Uterus (tissue), 2 donors: Measurements from ENCODE around the gene LMAN1L.

Experiments used
- CTCF ChIP-seq, 4 experiments: fragments of 200-600 bp in 2 of 4; fragments of 450-650 bp in 2 of 4; sonication (generic) in 2 of 4; IDR thresholded peaks; one replicate each; pipeline ENCODE4 v1.5.1; 2016 to 2019; ENCODE audit warnings: antibody characterized with exemption in 4 of 4, mild to moderate bottlenecking in 2 of 4, moderate library complexity in 1 of 4
- POLR2A ChIP-seq, 2 donors: fragments of 450-650 bp; IDR thresholded peaks; one replicate each; pipeline ENCODE4 v1.6.1; 2016; ENCODE audit warnings: antibody characterized with exemption in 2 of 2, mild to moderate bottlenecking in 1 of 2, moderate library complexity in 1 of 2

GRCh38 chr15:74867466-74868038 is 54.9 kb downstream of the LMAN1L start:
- TF ChIP-seq CTCF (IDR thresholded peaks at IDR 0.05): no peak
- TF ChIP-seq POLR2A (IDR thresholded peaks at IDR 0.05): no peak
